HG02885 (cell line): ENCODE measurements around the gene PTAR1.
"Not testable (repeated sequence)": the region's sequence is repeated elsewhere in the genome, so short reads cannot be mapped to it uniquely, and the experiment has no call there.

Experiments used
- ATAC-seq: cut with Tn5 transposase; IDR thresholded peaks from one replicate; pipeline ENCODE4 v1.9.1; 2021; ENCODE audit warnings: mild to moderate bottlenecking; ENCODE audit not compliant: unreplicated experiment, poor library complexity

PTAR1 gene, protein sequence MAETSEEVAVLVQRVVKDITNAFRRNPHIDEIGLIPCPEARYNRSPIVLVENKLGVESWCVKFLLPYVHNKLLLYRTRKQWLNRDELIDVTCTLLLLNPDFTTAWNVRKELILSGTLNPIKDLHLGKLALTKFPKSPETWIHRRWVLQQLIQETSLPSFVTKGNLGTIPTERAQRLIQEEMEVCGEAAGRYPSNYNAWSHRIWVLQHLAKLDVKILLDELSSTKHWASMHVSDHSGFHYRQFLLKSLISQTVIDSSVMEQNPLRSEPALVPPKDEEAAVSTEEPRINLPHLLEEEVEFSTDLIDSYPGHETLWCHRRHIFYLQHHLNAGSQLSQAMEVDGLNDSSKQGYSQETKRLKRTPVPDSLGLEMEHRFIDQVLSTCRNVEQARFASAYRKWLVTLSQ

DNA sequence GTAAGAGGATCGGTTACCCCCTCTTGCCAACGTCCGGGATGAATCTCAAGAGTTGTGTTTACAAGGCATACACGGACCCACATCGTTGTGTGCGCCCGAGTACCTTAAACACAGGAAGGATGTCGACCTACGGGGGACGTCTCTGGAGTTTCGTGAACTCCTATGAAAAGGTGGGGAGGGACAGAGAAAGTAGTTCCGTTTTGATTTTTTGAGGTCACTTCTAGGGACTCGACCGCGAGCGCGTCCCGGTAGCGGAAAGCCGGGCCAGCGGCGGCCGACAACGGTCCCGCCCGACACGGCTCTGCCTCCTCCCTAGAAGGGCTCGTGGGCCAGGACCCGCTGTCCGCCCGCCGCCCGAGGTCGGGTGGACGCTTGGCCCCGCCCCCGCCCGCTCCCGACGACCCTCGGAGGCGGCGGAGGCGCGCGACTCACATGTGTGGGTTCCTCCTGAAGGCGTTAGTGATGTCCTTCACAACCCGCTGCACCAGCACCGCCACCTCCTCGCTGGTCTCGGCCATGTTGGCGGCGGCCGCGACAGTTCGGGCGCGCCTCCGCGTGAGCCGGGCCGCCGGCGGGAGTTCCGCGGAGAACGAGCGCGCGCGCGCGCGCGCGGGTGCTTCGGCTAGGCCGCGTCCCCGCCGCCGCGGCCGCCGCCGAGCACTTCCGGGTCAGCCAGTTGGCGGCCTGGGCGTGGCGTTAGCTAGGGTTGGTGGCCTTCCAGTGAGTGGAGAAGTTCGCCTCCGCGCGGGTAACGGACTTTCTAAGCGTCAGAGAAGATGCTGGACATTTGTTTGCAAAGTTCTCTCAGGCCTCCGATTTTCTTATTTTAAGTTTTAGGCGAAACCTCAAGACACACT, at the start of gene PTAR1:
Gene PTAR1 (minus strand): TSS at position 591 of the 857 bp plus-strand sequence. CDS start 73 bp downstream, at position 518.
- ATAC-seq = peak; percentile 89

DNA sequence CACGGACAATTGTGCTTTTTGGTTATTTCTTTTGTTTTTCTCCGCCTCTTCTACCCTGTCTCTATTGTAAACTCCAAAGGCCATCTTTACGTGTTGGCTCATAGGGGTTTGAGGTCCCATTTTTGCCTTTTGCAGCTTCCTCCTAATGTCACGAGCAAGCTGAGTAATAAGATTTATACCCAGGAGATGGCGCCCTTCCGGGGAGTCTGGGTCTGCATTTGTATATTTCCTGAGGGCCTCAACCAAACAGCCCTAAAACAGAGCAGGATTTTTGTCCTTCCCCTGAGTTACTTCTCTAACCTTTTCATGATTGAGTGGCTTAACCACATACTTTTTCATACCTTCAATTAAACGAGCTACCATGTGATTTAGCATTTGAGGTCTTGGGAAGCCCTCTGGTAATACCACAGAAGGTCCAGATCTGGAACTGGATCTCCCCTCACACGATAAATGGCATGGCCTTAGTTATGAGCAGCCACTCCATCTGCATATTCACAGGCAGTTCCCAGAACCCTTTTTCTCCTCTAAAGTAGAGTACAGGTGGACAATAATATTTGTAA, 49.6 kb upstream of the PTAR1 start:
- no peak for ATAC-seq

DNA sequence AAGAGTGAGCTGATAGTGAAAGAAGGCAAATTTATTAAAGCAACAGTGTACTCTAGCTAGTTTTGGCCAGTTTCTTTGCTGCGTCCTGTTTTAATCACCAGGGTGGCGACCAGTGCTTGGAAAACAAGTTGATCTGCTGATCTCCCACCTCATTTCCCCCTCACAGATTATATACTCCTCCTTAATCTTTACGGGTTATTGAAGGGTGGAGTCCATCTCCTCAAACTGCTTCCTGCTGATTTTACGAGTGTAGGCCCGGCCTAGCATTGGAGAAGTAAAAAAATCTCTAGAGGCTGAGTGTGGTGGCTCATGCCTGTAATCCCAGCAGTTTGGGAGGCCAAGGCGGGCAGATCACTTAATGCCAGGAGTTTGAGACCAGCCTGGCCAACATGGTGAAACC, 46.8 kb upstream of the PTAR1 start:
- ATAC-seq = no peak

DNA sequence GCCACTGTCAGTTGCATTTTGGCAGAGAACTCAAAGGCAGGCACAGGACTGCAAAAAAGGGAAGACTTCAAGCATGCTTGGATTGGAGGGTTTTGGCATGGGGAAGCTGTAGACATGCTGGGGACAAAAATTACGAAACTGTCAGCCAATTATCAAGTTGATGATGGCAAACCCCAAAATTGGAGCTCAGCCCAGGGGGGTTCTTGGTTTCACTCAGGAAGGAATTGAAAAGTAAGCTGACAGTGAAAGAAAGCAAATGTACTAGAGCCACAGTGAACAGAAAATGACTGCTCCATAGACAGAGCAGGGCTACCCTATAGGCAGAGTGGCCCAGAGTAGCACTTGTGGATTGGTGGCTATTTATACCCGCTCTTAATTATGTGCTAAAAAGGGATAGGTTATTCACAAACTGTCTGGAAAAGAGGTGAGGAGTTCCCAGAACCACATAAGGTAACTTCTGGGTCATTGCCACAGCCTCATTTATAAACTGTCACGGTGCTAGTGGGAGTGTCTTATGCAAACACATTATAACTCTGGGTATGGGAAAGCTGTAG, 46.2 kb upstream of the PTAR1 start:
- ATAC-seq = no peak

DNA sequence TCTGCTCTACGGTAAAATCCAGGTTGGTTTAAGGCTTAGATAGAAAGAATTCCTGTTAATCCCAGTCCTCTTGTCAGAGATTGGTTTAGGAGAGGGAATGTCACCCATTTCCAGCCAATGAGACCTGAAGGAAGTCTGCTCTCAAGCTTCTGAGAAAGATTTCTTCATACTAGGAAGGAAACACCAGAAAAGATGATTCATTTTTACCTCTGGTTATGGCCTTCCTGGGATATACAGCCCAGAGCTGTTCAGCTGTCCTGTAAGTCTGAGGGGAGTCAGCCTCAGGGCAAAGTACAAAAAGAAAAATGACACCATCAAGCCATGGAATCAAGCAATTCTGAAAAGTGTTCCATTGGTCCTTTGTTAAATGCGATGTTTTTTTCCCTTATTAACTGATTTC, 42.2 kb upstream of the PTAR1 start:
- ATAC-seq = no peak

DNA sequence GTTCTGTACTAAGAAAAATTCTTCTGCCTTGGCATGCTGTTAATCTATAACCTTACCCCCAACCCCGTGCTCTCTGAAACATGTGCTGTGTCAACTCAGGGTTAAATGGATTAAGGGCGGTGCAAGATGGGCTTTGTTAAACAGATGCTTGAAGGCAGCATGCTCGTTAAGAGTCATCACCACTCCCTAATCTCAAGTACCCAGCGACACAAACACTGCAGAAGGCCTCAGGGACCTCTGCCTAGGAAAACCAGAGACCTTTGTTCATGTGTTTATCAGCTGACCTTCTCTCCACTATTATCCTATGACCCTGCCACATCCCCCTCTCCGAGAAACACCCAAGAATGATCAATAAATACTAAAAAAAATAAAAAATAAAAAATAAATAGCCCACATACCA, 40.2 kb upstream of the PTAR1 start:
- ATAC-seq = not testable (repeated sequence)

DNA sequence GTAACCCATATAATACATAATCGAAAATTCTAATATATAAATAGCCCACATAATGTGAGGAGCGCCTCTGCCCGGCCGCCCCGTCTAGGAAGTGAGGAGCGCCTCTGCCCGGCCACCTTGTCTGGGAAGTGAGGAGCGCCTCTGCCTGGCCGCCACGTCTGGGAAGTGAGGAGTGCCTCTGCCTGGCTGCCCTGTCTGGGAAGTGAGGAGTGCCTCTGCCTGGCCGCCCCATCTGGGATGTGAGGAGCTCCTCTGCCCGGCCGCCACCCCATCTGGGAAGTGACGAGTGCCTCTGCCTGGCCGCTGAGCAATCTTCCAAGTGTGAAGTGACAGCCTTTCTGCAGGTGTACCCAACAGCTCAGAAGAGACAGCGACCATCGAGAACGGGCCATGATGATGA, 39.7 kb upstream of the PTAR1 start:
- not testable (repeated sequence) for ATAC-seq

DNA sequence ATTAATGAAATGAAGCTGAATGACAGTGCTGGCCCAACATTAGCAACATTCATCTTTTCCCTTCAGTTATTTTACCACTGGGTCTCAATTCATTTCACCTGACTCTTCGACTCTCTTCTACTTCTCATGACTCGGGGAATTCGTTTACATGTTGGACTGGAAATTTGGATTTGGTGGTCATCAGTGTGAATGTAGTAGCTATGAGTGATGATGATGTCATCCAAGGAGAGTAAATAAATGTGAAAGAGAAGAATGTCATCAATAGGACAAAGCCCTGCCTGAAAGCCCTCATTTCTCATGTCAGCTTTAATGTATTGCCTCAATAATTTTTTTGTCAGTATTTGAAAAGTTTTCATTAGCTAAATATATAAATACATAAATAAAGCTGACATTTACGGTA, 38.9 kb upstream of the PTAR1 start:
- ATAC-seq = no peak

DNA sequence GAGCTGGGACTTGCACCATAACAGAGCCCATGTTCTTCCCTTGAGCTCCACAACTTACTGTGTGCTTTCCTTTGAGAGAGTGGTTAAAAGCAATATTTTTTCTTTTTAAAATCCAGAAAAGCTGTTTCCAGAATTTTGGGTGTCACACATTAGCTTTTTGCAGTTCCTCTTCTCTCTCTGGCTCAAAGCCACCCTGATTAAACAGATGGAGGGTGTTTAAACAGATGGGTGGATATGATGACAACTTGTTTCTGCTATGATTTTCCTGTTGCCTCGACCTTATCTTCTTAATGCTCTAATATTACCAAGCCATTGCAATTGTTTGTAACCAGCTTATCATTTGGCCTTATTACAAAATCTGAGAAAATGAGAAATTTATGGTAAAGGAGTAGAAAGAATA, 37.9 kb upstream of the PTAR1 start:
- no peak for ATAC-seq

DNA sequence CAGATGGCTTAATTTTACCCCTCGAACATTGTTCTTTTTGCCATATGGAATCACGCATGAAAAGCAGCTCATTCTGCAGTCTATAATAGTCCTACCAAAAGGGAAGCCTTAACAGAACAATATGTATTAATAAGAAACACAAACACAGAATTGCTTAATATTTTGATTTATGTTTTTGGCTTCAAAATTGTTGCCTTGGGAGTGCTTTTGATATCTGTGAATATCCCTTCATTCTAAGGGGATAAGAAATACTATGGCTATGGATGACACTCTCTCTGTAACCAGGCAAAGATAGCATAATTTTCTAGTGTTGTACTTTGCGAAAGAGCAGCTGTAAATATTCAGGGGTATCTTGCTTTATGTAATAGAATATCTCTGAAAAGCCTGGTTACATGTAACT, 34.5 kb upstream of the PTAR1 start:
- ATAC-seq = no peak

DNA sequence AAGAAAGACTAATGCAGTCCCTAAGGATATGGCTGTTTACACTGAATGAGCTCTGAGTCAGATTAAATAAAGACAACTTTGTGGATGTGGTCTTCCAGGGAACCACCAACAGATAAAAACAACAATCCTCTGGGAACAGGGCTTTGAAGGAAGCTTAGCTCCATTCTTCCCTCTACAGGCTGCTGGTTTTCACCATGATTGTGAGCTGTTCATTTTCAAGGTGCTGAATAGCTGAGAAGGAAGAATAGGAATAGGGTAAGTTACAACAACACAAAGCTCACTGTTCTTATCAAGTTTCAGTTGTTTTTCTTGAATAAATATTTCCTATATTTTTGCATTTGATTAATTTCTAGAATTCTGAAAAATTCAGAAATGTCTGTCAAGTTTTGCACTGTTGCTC, 25.9 kb upstream of the PTAR1 start:
- no peak for ATAC-seq

DNA sequence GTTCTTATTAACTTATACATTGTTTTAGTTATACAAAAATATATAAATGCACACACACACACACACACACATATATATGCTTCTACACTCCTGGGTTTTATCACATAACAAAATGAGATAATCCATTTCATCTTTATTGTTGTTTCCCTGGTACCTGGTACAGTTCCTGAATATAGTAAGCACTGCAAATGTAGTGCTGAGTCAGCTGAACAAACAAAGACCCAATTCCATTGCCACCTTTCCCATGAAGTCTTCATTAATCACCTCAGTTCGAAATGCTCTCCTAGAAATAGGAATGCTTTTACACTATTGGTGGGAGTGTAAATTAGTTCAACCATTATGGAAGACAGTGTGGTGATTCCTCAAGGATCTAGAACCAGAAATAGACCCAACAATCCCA, 13.4 kb upstream of the PTAR1 start:
- no peak for ATAC-seq

DNA sequence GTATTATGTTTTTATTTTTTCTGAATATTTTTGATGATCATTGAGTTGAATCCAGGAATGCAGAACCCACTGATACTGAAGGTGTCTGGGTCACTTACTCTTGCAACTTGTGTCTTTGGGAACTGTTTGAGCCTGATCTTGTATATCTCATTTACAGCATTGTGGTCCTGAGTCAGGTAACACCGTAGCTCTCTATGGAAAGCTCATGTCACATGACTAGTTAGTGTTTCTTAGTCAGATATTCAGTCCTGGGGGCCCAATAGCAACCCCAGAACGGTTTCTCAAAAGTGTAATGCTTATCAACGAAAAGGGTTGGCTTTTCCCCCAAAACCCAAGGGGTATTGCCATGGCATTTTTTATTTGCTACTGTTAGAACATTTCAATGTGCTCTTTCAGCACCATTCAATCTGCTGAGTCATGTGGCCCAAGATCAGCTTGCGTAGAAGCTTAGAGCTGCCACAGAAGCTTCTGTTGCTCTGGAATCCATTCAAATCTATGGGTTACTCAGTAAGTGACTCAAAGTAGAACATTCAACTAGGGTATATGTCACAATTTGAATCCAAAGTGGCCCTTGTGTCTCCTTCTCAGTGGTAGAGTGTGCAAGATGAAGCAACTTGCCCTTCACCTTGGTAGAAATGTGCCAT, 12.1 kb upstream of the PTAR1 start:
- no peak for ATAC-seq

DNA sequence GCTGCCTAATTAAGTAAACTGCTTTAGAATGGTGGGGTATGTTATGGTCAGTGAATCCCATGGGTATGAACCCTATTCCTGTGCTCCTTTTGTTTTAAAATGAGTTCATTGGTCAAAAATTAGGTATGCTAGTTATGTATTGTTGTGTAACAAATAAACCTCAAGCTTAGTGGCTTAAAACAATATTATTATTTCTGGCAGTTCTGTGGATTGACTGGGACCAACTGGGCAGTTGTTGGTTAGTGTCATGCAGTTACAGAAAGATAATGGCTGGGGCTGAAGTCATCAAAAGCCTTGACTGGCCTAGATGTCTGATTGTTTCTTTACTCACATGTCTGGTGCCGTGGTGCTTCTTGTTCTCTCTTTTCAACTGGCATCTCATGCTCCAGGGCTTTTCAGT, 8.9 kb upstream of the PTAR1 start:
- no peak for ATAC-seq

DNA sequence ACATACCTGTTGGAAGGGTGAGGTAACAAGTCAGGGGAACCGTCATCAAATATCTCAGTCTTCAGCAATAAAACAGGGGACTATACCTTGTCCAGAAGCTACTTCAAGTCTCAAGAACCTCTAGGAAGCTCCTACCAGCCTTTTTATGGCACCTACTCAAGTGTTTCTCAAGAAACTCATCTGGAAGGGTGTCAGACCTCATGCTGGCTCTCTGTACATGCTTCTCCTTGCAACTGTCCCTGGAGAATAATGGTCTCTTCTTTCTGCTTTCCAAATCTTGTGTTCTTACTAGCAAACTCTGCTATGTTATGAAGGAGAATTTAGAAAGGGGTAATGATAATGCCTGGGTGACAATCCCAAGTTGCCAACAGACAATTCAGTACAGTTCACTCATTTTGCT, 8.3 kb upstream of the PTAR1 start:
- no peak for ATAC-seq

DNA sequence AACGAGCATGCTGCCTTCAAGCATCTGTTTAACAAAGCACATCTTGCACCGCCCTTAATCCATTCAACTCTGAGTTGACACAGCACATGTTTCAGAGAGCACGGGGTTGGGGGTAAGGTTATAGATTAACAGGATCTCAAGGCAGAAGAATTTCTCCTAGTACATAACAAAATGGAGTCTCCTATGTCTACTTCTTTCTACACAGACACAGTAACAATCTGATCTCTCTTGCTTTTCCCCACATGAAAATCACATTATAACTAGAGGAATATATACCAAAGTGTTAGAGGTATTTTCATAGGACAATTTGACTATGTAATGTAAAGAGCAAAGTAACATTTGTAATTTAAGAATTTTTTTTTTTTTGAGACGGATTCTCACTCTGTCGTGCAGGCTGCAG, 4.1 kb upstream of the PTAR1 start:
- not testable (repeated sequence) for ATAC-seq

DNA sequence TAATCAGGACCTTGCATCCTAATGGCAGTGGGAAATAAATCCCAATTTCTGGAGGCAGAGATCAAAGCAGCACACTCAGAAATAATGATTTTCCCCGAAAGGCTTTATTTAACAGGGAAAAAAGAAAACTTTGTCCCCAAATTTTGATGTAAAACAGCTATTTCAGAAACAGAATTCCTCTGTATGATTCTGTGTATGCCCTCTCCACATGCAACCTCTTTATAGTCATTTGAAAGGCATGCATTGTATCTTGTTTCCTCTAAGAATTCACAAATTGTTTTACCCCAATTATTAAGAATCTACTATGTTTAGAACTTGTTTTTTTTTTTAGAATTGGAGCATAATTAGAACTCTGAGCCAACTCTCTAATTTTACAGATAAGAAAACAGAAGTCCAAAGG, 2.7 kb upstream of the PTAR1 start:
- ATAC-seq = no peak

DNA sequence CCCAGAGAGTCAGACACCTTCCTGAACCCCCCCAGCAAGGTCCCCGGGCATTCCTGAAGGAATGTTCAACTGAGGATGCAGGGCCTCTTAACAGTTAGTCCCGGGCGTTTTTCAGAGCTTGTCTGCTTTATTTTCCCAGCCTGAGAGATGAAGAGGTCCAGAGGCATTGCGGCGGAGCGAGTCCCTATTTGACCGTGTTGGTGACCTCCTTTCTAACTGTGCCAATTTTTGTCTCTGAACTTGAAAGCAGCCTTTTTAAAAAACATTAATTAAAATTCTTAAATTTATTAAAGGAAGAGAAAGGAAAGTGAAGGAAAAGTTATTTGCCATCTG, 433 bp upstream of the PTAR1 start:
- ATAC-seq = no peak

DNA sequence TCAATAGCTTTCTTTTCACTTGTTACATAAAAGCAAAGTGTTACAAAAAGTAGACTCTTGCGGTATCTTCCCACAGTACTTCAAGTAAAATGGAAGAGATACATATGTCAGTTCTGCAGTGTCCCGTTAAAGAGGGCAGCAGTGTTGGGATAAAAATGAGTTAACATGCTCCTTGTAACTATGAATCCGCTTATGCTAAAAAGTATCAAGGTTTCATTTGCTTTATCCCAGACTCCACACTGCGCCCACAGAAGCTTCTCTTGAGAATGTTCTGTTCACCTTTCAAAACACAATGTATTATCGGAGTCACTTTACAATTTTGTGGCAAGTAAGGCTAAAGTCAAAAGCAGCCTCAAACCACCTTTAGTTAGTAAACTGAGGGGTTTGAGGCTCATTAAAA, 790 bp downstream of the PTAR1 start:
- peak; percentile 1 for ATAC-seq

DNA sequence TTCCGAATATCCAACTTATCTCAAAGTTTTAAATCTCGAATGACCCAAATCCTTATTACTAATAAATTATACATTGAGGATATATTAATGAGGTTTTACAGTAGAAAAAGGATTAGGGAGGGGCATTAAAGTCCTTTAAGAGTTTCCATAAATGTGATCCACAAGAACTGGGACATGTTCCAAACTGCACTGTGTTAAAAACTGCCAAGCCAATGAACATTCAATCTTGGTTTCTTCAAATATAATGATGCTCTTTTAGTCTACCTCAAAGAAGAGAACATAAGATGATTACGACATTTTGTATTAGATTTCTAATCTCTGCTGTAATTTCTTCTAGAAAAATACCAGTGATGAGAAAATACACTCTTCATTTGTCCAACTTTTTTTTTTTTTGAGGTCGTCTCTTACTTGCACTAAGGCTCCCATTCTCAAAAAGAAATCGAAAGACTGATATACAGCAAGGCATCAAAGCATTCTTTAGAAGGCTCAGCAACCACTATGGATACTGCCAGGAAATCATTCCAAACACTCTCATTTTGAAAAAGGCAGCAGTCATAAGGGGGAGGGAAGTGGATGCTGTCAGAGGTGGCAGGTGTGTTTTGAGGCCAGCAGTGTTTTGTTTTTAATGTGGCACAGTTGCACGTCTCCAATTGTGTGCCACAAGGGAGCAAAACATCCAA, 1.7 kb downstream of the PTAR1 start:
- no peak for ATAC-seq
